GM19351 (cell line): Measurements from ENCODE around the gene LPP.
"Not testable (repeated sequence)": the region's sequence is repeated elsewhere in the genome, so short reads cannot be mapped to it uniquely, and the experiment has no call there.

Experiments used
- ATAC-seq: cut with Tn5 transposase; IDR thresholded peaks from one replicate; pipeline ENCODE4 v1.9.1; 2021; ENCODE audit warnings: mild to moderate bottlenecking, moderate library complexity; ENCODE audit not compliant: unreplicated experiment

LPP gene

DNA sequence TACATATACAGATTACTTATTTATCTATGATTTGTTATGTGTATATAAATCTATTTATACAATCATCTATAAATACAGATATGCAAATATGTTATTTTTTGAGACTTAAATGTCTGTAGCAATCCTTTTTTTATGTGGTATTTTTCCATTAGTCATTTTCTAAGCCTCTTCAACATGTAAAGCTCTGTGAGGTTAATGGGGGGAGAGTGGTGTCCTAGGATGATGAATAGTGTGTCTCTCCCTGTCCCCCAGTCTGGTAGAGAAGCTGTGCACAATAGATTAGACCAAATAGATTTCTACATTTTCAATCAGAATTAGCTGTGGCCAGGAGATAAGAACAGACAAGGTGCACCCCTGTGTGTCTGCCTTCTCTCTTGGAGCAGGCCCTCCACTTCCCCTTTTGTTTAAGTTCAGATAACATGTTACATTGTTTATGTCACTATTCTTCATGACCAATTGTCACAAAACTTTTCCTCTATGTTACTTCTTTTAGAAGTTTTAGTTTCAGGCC lies 453.9 kb downstream of the LPP start:
- ATAC-seq: no peak

DNA sequence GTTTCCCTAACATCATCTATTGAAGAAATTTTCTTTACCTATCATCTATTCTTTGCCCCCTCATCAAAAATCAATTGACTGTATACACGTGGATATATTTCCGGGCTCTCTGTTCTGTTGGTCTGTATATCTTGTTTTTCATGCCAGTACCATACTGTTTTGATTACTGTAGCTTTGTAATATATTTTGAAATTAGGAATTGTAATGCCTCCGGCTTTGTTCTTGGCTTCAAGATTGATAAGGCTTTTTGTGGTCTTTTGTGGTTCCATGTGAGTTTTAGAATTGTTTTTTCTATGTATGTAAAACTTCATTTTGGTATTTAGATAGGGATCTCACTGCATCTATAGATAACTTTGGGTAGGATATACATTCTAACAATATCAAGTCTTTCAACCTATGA lies 454.4 kb downstream of the LPP start:
- no peak for ATAC-seq

GRCh38 chr3:188613721-188614120 lies 459.8 kb downstream of the LPP start:
- ATAC-seq: not testable (repeated sequence)

GRCh38 chr3:188617270-188617669 lies 463.3 kb downstream of the LPP start:
- ATAC-seq: no peak

DNA sequence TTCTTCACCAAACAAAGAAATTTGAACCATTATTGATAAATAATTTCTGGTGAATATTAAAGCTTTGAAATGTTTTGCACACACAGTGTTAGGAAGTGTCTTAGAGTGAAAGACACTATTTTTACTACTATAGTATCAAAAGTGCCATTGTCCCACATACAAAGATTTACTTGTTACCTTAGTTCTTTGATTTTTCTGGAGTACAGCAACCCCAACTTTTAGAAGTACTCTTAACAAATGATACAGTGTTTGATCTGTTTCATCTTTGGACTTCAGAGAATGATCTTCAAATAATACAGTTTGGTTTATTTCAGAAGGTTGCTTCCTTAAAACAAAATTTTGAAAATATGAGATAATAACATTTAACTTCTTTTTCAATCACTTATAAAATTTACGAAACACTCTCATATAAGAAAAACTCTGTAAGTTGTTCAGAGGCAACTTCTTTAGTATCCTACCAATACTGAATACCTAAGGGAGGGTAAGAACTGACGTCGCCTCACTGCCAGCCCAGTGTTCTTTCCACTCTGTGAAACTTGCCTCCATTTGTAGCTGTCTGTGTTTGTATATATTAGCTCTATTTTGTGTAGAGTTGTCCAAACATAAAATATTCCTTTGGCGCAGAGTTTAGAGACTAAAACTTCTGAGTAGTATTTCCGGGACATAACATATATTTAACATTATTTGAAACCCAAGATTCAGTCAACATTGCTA lies 464.2 kb downstream of the LPP start:
- ATAC-seq: no peak

- ATAC-seq: no peak
Measured at GRCh38 chr3:188620752-188621151, 466.8 kb downstream of the LPP start.

DNA sequence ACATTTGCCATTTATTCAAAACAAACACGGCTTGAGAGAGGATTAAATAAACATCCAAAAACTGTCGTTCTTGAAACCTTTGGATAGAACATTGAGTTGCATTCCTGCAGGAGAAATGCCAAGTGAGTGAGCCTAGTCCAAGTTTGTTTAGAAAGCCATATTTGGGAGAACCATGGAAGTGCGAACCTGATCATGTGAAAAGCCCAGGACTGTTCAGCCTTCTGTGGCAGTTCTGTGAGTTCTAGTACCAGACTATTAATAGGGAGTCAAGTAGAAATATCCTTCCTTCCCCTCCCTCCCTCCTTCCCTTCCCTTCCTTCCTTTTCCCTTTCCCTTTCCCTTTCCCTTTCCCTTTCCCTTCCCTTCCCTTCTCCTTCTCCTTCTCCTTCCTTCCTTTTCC lies 470.4 kb downstream of the LPP start:
- no peak for ATAC-seq

DNA sequence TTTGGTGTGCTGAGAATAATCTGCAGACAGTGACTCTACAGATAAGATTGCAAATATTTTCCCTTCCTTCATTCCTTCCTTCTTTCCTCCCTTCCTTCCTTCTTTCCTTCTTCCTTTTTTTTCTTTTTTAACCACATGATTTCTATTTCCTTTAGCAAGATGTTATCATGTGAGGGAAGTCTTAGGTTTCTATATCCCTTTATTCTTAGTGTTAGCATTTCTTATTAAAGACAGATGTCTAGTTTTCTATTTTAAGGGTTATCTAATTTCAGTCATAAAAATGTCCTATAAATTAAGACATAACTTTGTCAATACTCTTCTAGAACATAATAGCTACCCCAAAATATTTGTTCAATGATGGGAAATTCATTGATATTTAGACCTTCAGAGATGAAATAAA lies 470.9 kb downstream of the LPP start:
- ATAC-seq: no peak

GRCh38 chr3:188627652-188628051 lies 473.7 kb downstream of the LPP start:
- no peak for ATAC-seq

DNA sequence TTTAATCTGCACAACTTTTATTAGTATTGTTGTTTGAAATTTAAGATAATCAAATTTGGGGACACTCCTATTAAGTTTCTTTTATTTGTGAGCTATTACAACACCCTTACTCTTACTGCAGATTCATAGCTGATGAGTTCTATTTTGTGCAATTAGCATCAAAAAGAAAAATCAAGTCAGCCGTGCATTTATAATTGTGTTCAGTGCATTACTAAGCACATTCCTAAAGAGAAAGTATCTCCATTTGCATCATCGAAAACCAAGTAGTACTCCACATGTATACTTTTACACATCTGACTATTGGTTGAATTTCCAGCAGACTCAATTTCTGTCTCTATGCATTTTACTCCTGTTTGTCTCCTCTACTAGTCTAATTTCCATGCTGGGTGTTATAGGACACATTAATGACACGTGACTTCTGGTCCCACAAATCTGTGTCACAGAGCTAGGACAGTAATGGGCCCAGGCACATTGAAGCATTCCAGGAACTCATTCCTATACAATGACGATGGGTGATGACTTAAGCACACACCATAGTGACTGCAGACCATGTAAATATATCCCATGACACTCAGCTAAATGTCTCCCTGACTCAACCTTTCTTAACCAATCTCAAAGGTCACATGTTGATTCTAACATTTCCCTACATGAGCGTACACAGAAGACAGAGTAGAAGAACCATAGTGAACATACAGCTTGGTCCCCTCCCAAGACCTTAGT lies 477.5 kb downstream of the LPP start:
- no peak for ATAC-seq

DNA sequence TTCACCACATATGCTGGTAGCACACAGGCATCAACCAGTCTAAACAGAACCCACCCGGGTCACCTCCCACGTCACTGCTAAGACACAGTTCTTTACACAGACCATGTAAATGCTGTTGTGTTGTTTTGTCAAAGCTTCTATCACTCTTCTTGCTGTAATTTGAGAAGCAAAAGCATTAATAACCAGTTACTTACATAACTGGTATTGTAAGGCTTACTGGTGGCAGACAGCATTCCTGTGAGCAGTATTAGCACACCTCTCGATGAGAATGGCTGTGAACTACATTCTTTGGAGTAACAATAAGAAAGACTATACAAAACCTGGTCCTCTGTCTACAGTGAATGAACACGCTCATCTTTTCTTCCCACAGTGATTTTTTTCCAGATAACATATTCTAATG lies 479.2 kb downstream of the LPP start:
- no peak for ATAC-seq

DNA sequence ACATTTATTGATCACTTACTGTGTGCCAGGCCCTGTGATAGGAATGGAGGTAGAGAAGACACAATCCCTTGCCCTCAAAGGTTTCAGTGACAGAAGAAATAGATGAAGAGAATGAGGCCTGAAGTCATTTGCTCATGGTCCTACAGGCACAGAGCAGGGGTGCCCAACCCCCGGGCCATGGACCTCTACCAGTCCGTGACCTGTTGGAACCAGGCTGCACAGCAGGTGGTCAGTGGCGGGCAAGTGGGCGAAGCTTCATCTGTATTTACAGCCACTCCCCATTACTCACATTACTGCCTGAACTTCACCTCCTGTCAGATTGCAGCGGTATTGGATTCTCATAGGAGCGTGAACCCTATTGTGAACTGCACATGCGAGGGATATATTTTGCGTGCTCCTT lies 480.3 kb downstream of the LPP start:
- no peak for ATAC-seq

DNA sequence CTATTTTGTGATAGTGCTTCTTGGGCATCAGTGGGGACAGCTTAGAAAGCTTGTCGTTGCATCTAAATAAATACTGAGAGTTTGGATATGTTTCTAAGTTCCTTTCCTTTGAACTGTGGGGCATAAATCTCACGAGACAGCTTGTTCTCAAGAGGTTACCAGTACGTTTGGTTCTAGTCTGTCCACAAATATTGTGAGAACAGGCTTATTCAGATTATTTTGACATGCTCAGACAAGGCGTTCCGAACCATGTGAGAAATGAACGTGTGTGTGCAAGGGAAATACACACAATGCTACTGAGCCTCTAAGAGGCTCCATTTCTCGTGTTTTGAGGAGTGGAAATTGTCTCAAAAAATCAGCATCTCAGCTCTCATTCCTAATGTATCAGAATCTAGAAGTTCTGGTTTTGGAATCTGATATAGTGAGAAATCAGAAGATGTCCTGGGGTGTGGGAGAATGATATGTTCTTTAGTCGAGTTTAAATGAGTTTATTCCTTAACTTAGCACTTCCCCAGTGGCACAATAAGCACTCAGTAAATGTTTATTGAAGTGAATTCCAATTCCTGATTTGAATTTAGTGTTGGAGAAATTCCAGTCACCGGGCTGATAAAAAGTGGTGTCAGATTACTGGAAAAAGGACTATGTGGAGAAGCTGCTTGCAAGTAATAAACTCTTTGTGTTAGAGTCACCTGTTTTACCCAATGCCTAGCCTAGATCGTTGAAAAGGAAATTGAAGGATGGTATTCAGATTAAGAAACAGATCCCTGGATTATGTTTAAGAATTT lies 481.5 kb downstream of the LPP start:
- no peak for ATAC-seq

GRCh38 chr3:188636292-188636691 lies 482.3 kb downstream of the LPP start:
- ATAC-seq: not testable (repeated sequence)

GRCh38 chr3:188641076-188641475 lies 487.1 kb downstream of the LPP start:
- no peak for ATAC-seq

DNA sequence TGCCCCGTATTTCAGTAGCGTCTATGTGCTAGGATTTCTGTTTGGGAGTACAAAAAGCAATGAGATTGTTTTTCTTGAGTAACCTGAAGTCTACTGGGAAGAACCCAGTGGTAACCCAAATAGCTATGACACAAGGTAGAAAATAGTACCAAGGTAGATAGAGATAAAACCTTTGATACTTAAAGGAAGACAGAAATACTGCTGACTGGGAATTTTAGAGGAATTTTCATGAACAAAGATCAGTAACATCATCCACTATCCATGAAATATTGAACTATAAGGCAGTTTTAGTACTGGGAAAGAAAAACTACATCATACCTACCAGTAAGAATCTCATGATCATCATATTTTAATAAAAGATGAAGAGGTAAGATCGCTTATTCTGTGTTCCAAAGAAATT lies 489.8 kb downstream of the LPP start:
- no peak for ATAC-seq

- no peak for ATAC-seq
Measured at GRCh38 chr3:188646592-188646991, 492.6 kb downstream of the LPP start.

- no peak for ATAC-seq
Measured at GRCh38 chr3:188647237-188647636, 493.3 kb downstream of the LPP start.

DNA sequence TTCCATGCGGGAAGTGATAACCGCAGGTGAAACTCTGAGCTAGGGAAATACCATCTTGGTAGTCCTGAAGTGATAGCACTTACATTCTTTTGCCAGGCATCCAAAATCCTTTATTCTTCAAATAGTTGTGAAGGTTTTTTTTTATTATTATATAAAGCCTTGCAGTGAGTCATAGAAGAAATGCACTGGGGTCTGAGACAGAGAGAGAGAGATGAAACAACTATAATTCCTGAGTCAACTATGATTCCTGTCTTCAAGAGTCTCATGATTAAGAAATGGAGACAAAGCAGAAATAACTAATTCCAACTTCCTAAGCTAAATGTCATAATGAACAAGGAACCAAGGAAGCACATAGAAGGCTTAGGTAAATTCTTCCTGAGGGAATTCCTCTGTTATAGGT lies 495.6 kb downstream of the LPP start:
- no peak for ATAC-seq

GRCh38 chr3:188656196-188656982 lies 502.4 kb downstream of the LPP start:
- no peak for ATAC-seq

GRCh38 chr3:188658606-188659005 lies 504.6 kb downstream of the LPP start:
- no peak for ATAC-seq
